Ovary (tissue), 3 donors: ENCODE results near the gene LASP1NB.

Experiments used
- CTCF ChIP-seq, 3 donors: fragments of 450-650 bp in 2 of 3; fragments of 200-600 bp in 1 of 3; IDR thresholded peaks; one replicate each; pipeline versions ENCODE4 v1.5.1 to v1.8.0; 2016 to 2022; ENCODE audit warnings: antibody characterized with exemption in 3 of 3, mild to moderate bottlenecking in 1 of 3
- EP300 ChIP-seq: sonication (generic); formaldehyde crosslinking; IDR thresholded peaks from one replicate; pipeline ENCODE4 v1.6.1; 2017; ENCODE audit warnings: antibody characterized with exemption
- POLR2A ChIP-seq: fragments of 450-650 bp; IDR thresholded peaks from one replicate; pipeline ENCODE4 v1.6.1; 2017; ENCODE audit warnings: antibody characterized with exemption, mild to moderate bottlenecking, moderate library complexity
- donor health status: DM: no; HTN: no; CAD: no.

- TF ChIP-seq CTCF (IDR thresholded peaks at IDR 0.05) (no peak), EP300 (no peak), POLR2A (no peak)
Observed at GRCh38 chr17:38886643-38887010, 38.8 kb upstream of the LASP1NB start.
